Upper lobe of left lung (tissue), 4 donors: ENCODE measurements around the gene OLFM2.
"Not testable (repeated sequence)": the region's sequence is repeated elsewhere in the genome, so short reads cannot be mapped to it uniquely, and the experiment has no call there.

Experiments used
- POLR2A ChIP-seq, 4 donors: fragments of 450-650 bp; IDR thresholded peaks; one replicate each; pipeline ENCODE4 v1.5.1; 2016 to 2017; ENCODE audit warnings: antibody characterized with exemption in 4 of 4, mild to moderate bottlenecking in 2 of 4
- POLR2AphosphoS5 ChIP-seq, 2 donors: sonication (generic); formaldehyde crosslinking; IDR thresholded peaks; one replicate each; pipeline ENCODE4 v1.5.1; 2017; ENCODE audit warnings: antibody characterized with exemption in 2 of 2
- TF ChIP-seq, protein P1 (sequence below), 6 experiments: fragments of 450-650 bp in 4 of 6; fragments of 200-600 bp in 2 of 6; sonication (generic) in 2 of 6; IDR thresholded peaks; one replicate each; pipeline ENCODE4 v1.5.1; 2016 to 2019; ENCODE audit warnings: antibody characterized with exemption in 6 of 6

DNA sequence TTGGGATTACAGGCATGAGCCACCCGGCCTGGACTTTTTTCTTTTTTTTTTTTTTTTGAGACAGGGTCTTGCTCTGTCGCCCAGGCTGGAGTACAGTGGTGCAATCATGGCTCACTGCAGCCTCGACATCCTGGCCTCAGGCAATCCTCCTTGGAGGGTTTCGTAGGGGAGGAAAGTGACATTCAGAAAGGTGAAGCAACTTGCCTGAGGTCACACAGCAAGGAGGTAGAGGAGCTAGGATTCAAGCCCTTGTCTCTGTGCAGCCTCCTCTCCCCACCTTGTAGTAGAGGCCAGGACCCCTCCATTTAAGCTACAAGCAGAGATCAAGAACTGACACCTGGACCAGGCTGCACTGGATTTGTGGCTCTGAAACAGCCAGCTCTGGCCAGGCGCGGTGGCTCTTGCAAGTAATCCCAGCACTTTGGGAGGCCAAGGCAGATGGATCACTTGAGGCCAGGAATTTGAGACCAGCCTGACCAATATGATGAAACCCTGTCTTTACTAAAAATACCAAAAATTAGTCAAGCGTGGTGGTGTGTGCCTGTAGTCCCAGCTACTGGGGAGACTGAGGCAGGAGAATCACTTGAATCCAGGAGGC lies 10.3 kb upstream of the OLFM2 start:
- TF ChIP-seq, protein P1, sequence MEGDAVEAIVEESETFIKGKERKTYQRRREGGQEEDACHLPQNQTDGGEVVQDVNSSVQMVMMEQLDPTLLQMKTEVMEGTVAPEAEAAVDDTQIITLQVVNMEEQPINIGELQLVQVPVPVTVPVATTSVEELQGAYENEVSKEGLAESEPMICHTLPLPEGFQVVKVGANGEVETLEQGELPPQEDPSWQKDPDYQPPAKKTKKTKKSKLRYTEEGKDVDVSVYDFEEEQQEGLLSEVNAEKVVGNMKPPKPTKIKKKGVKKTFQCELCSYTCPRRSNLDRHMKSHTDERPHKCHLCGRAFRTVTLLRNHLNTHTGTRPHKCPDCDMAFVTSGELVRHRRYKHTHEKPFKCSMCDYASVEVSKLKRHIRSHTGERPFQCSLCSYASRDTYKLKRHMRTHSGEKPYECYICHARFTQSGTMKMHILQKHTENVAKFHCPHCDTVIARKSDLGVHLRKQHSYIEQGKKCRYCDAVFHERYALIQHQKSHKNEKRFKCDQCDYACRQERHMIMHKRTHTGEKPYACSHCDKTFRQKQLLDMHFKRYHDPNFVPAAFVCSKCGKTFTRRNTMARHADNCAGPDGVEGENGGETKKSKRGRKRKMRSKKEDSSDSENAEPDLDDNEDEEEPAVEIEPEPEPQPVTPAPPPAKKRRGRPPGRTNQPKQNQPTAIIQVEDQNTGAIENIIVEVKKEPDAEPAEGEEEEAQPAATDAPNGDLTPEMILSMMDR (IDR thresholded peaks at IDR 0.05) = not testable (repeated sequence)
- not testable (repeated sequence) for TF ChIP-seq POLR2A, POLR2AphosphoS5 (IDR thresholded peaks at IDR 0.05)
